ENCODE measurements around the gene ZMPSTE24.
"Not testable (repeated sequence)": the region's sequence is repeated elsewhere in the genome, so short reads cannot be mapped to it uniquely, and the experiment has no call there.

The ZMPSTE24 gene
- 12.1 to 52.0 reads per million in 2 donors for total RNA-seq

GRCh38 chr1:40257688-40258444, at the start of gene ZMPSTE24:
ZMPSTE24 (plus strand) TSS chr1:40258236; CDS start chr1:40258272, 36 bp downstream.
- peak; percentile 86 for DNase-seq

- no peak for DNase-seq
Measured at GRCh38 chr1:40210511-40211204, 47.4 kb upstream of the ZMPSTE24 start.

GRCh38 chr1:40218333-40218732, 39.7 kb upstream of the ZMPSTE24 start:
- DNase-seq: no peak

- DNase-seq: not testable (repeated sequence)
Measured at GRCh38 chr1:40221471-40221905, 36.5 kb upstream of the ZMPSTE24 start.

- no peak for DNase-seq
Measured at GRCh38 chr1:40221977-40222772, 35.9 kb upstream of the ZMPSTE24 start.

- no peak for DNase-seq
Measured at GRCh38 chr1:40224040-40224439, 34.0 kb upstream of the ZMPSTE24 start.

- no peak for DNase-seq
Measured at GRCh38 chr1:40226192-40226591, 31.8 kb upstream of the ZMPSTE24 start.

GRCh38 chr1:40232444-40232843, 25.6 kb upstream of the ZMPSTE24 start:
- DNase-seq: peak; percentile 8

GRCh38 chr1:40239626-40240025, 18.4 kb upstream of the ZMPSTE24 start:
- DNase-seq: no peak

GRCh38 chr1:40240390-40240789, 17.6 kb upstream of the ZMPSTE24 start:
- no peak for DNase-seq

GRCh38 chr1:40241362-40241761, 16.7 kb upstream of the ZMPSTE24 start:
- no peak for DNase-seq

GRCh38 chr1:40243351-40243750, 14.7 kb upstream of the ZMPSTE24 start:
- no peak for DNase-seq

- DNase-seq: no peak
Measured at GRCh38 chr1:40244138-40244744, 13.8 kb upstream of the ZMPSTE24 start.

GRCh38 chr1:40245686-40246085, 12.3 kb upstream of the ZMPSTE24 start:
- no peak for DNase-seq

- DNase-seq: no peak
Measured at GRCh38 chr1:40247655-40248054, 10.4 kb upstream of the ZMPSTE24 start, which contains the start of gene TMCO2. TMCO2 (plus strand) TSS chr1:40247937; CDS start chr1:40247994, 57 bp downstream.

- no peak for DNase-seq
Measured at GRCh38 chr1:40248412-40248811, 9.6 kb upstream of the ZMPSTE24 start.

GRCh38 chr1:40251456-40251855, 6.6 kb upstream of the ZMPSTE24 start:
- no peak for DNase-seq

GRCh38 chr1:40252601-40253000, 5.4 kb upstream of the ZMPSTE24 start:
- DNase-seq: no peak

GRCh38 chr1:40255231-40255630, 2.8 kb upstream of the ZMPSTE24 start:
- DNase-seq: no peak

GRCh38 chr1:40256401-40257084, 1.5 kb upstream of the ZMPSTE24 start:
- DNase-seq: no peak

GRCh38 chr1:40257313-40257687, 736 bp upstream of the ZMPSTE24 start:
- DNase-seq: no peak

GRCh38 chr1:40258445-40258769, 371 bp downstream of the ZMPSTE24 start:
- DNase-seq: no peak

Data from T-helper 9 cell (primary cell).